Endodermal cell (in vitro differentiated cells): ENCODE results near the gene ZNF236. TPM values are rescaled to one million over a fixed set of nuclear protein-coding genes. Genes with fewer than 3 reads are reported as not detected.
A peak's percentile ranks its signal among the peaks of the same experiment; 100 is the strongest.

Experiments used
- DNase-seq: peaks from one replicate; pipeline ENCODE4 v3.0.0-alpha.2; 2017
- H3K27ac ChIP-seq: 2 replicates; pipeline ENCODE4 v1.5.1; 2013; ENCODE audit warnings: mild to moderate bottlenecking, low read depth, low read length, moderate library complexity
- H3K27me3 ChIP-seq: 2 replicates; pipeline ENCODE4 v1.6.1; 2013; ENCODE audit warnings: mild to moderate bottlenecking, low read length, moderate library complexity; ENCODE audit not compliant: insufficient read depth, control insufficient read depth, poor library complexity, severe bottlenecking
- H3K36me3 ChIP-seq: 2 replicates; pipeline ENCODE4 v1.7.0; 2013; ENCODE audit warnings: mild to moderate bottlenecking, low read length, moderate library complexity; ENCODE audit not compliant: control insufficient read depth, insufficient read depth
- H3K4me1 ChIP-seq: one replicate; pipeline ENCODE4 v1.7.0; 2013; ENCODE audit warnings: low read length; ENCODE audit not compliant: control insufficient read depth, insufficient read depth
- H3K4me3 ChIP-seq: 2 replicates; pipeline ENCODE4 v1.5.1; 2013; ENCODE audit warnings: mild to moderate bottlenecking, low read length, moderate library complexity
- H3K9ac ChIP-seq: 2 replicates; pipeline ENCODE4 v1.6.1; 2013; ENCODE audit warnings: mild to moderate bottlenecking, low read length, moderate library complexity; ENCODE audit not compliant: poor library complexity, severe bottlenecking; ENCODE audit errors: extremely low read depth
- H3K9me3 ChIP-seq: 2 replicates; pipeline ENCODE4 v1.6.1; 2013; ENCODE audit warnings: mild to moderate bottlenecking, low read length, moderate library complexity; ENCODE audit not compliant: control insufficient read depth
- H3K27ac Mint-ChIP-seq: 2 replicates; pipeline ENCODE4 v1.8.0; 2020; ENCODE audit warnings: mixed read lengths
- H3K27me3 Mint-ChIP-seq: 2 replicates; pipeline ENCODE4 v1.8.0; 2021; ENCODE audit warnings: mild to moderate bottlenecking, mixed read lengths; ENCODE audit not compliant: insufficient read depth
- H3K36me3 Mint-ChIP-seq: 2 replicates; pipeline ENCODE4 v1.8.0; 2020; ENCODE audit warnings: low read depth, mixed read lengths
- H3K4me1 Mint-ChIP-seq: 2 replicates; pipeline ENCODE4 v1.8.0; 2020; ENCODE audit warnings: mixed read lengths
- H3K4me3 Mint-ChIP-seq: 2 replicates; pipeline ENCODE4 v1.8.0; 2020; ENCODE audit warnings: mild to moderate bottlenecking, moderate library complexity, mixed read lengths
- H3K9me3 Mint-ChIP-seq: 2 replicates; pipeline ENCODE4 v1.8.0; 2020; ENCODE audit warnings: mild to moderate bottlenecking, mixed read lengths
- CTCF ChIP-seq: fragments of 200-600 bp; sonication (generic); conservative IDR thresholded peaks from 2 replicates; pipeline ENCODE4 v1.5.0; 2021; ENCODE audit warnings: antibody characterized with exemption, mild to moderate bottlenecking
- WGBS, 2 experiments: methylation state at CpG; one replicate each; pipeline versions ENCODE4 v1.1.5 to v1.1.7; 2013; ENCODE audit warnings: missing lambda C conversion rate in 2 of 2, mixed read lengths in 1 of 2; ENCODE audit not compliant: insufficient coverage in 1 of 2, insufficient read length in 1 of 2; 5-methylcytosine and 5-hydroxymethylcytosine counted together
- total RNA-seq, 2 donors: library from RNA; stranded (reverse); fragmentation: NEBNext Ultra II Directional in 1 of 2; extraction: Animal tissue kit (Norgen Biotek cat#: 25700) in 1 of 2; gene quantifications; 2 replicates in 1 of 2; 3 replicates in 1 of 2; pipeline ENCODE4 v1.2.1, GENCODE V29; 2021

The ZNF236 gene
- total RNA-seq, 2 donors from 2014 or later = 27.0 to 28.3 TPM

DNA sequence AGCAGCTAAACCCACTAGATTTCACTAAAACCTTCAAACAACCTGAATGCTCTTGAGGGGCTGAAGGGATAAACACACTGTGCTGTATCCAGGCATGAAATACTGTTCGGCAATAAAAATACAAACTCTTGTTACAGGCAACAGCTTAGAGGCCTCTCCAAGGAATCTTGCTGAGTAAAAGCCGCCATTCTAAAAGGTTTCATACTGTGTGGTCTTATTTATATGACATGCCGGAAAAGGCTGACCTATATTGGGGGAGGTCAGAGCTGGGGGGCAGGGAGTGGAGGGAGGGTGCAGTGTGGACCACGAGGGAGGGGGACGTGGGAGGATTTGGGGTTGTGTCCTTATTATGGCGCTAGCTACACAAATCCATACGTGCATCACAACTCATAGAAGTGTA lies 174.1 kb downstream of the ZNF236 start:
- H3K4me1 Mint-ChIP-seq = peaks cover 14% of the 10 kb centered on the region
- Histone ChIP-seq H3K9ac (no peak overlapping the region), H3K4me1 (peaks cover 3% of the 10 kb centered on the region), H3K4me3 (no peak overlapping the region), H3K27me3 (no peaks in the 10 kb centered on the region), H3K36me3 (no peaks in the 10 kb centered on the region), H3K27ac (no peak overlapping the region), H3K9me3 (no peaks in the 10 kb centered on the region)
- DNase-seq = no peak
- WGBS, 2 experiments = 79 to 94% methylated on average over 3 to 5 of the region's 7 CpGs
- no peak overlapping the region for H3K4me3 Mint-ChIP-seq
- no peaks in the 10 kb centered on the region for H3K36me3 Mint-ChIP-seq
- H3K27me3 Mint-ChIP-seq = peaks cover 3% of the 10 kb centered on the region
- H3K9me3 Mint-ChIP-seq = no peaks in the 10 kb centered on the region
- TF ChIP-seq CTCF = no peak
- no peak overlapping the region for H3K27ac Mint-ChIP-seq

GRCh38 chr18:76997951-76998808 lies 175.8 kb downstream of the ZNF236 start:
- Histone ChIP-seq H3K27me3 (no peaks in the 10 kb centered on the region), H3K36me3 (no peaks in the 10 kb centered on the region), H3K4me1 (no peaks in the 10 kb centered on the region), H3K4me3 (no peak overlapping the region), H3K9me3 (no peaks in the 10 kb centered on the region), H3K27ac (no peak overlapping the region), H3K9ac (no peak overlapping the region)
- Mint-ChIP-seq H3K27me3 (peaks cover 3% of the 10 kb centered on the region), H3K4me1 (peaks cover 4% of the 10 kb centered on the region), H3K27ac (no peak overlapping the region), H3K4me3 (no peak overlapping the region), H3K9me3 (no peaks in the 10 kb centered on the region), H3K36me3 (no peaks in the 10 kb centered on the region)
- WGBS, 2 experiments = 88 to 92% methylated on average over 30 to 35 of the region's 38 CpGs
- TF ChIP-seq CTCF = no peak
- peak; percentile 38 for DNase-seq

GRCh38 chr18:76999077-76999476 lies 176.7 kb downstream of the ZNF236 start:
- Histone ChIP-seq H3K4me1 (no peaks in the 10 kb centered on the region), H3K27me3 (no peaks in the 10 kb centered on the region), H3K9ac (no peak overlapping the region), H3K9me3 (no peaks in the 10 kb centered on the region), H3K27ac (no peak overlapping the region), H3K4me3 (no peak overlapping the region), H3K36me3 (no peaks in the 10 kb centered on the region)
- 87 to 97% methylated on average over 6 to 13 of the region's 13 CpGs for WGBS, 2 experiments
- H3K27me3 Mint-ChIP-seq = peaks cover 3% of the 10 kb centered on the region
- no peaks in the 10 kb centered on the region for H3K36me3 Mint-ChIP-seq
- no peak overlapping the region for H3K27ac Mint-ChIP-seq
- H3K4me1 Mint-ChIP-seq = peaks cover 4% of the 10 kb centered on the region
- H3K4me3 Mint-ChIP-seq = no peak overlapping the region
- no peak for DNase-seq
- no peak for TF ChIP-seq CTCF
- H3K9me3 Mint-ChIP-seq = no peaks in the 10 kb centered on the region
